ENCODE results near the gene DUSP22. TPM values are rescaled to one million over a fixed set of nuclear protein-coding genes. Genes with fewer than 3 reads are reported as not detected.

DUSP22 gene
- total RNA-seq, 4 donors from 2014 or later, result 53.2 to 89.8 (median 73.7) TPM

DNA sequence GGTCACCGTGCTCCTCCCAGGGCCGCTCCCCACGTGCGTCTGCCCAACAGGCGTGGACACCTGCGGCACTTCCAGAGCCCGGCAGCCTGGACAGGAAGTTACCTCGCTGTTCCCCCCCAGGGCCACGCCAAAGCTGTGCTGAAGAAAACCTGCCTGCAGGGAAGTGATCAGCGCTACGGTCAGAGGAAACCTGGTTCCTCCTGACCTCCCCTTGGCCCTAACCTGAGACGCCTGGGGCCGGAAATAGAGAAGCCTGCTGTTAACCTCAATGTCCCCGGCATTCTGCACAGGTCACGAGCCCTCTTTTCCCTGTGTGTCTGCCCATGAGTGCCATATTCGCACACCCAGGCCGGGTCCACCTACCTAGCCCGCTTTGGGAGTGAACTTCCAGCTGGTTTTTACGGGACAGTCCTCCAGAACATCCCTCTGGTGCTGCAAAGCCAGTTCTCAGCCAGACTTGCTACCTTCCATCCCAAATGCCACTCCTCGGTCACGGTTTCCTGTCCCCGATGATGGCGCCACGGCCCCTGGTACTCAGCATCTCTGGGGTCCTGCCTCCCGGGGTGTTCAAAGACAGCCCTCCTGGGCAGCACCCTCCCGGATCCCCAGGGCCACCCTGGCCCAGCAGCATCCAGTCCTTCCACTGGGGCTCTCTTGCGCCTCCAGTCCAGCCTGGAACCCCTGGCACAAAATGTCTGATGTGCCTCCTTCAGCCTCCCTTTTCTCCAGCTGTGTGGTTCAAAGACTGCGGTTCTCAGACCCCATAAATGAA is 87.3 kb downstream of the DUSP22 start:
- H3K9me3 ChIP-seq, result peaks cover 0 to 11% (median 0%) of the 10 kb centered on the region in 4 donors
- TF ChIP-seq POLR2A (IDR thresholded peaks at IDR 0.05) (no peak), EP300 (IDR thresholded peaks at IDR 0.05) (no peak)
- TF ChIP-seq, protein P1, sequence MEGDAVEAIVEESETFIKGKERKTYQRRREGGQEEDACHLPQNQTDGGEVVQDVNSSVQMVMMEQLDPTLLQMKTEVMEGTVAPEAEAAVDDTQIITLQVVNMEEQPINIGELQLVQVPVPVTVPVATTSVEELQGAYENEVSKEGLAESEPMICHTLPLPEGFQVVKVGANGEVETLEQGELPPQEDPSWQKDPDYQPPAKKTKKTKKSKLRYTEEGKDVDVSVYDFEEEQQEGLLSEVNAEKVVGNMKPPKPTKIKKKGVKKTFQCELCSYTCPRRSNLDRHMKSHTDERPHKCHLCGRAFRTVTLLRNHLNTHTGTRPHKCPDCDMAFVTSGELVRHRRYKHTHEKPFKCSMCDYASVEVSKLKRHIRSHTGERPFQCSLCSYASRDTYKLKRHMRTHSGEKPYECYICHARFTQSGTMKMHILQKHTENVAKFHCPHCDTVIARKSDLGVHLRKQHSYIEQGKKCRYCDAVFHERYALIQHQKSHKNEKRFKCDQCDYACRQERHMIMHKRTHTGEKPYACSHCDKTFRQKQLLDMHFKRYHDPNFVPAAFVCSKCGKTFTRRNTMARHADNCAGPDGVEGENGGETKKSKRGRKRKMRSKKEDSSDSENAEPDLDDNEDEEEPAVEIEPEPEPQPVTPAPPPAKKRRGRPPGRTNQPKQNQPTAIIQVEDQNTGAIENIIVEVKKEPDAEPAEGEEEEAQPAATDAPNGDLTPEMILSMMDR (IDR thresholded peaks at IDR 0.05), result no peak
- H3K4me3 ChIP-seq, result no peak overlapping the region
- WGBS, 2 donors, result 77 to 81% methylated on average over 28 of the region's 28 CpGs
- H3K36me3 ChIP-seq, result no peaks in the 10 kb centered on the region
- peaks cover 0 to 48% of the 10 kb centered on the region in 2 donors for H3K27me3 ChIP-seq
- H3K4me1 ChIP-seq, result no peaks in the 10 kb centered on the region
- no peak overlapping the region for H3K27ac ChIP-seq
- DNase-seq (ENCODE audit: low spot score in 2 of 2), result no peak

DNA sequence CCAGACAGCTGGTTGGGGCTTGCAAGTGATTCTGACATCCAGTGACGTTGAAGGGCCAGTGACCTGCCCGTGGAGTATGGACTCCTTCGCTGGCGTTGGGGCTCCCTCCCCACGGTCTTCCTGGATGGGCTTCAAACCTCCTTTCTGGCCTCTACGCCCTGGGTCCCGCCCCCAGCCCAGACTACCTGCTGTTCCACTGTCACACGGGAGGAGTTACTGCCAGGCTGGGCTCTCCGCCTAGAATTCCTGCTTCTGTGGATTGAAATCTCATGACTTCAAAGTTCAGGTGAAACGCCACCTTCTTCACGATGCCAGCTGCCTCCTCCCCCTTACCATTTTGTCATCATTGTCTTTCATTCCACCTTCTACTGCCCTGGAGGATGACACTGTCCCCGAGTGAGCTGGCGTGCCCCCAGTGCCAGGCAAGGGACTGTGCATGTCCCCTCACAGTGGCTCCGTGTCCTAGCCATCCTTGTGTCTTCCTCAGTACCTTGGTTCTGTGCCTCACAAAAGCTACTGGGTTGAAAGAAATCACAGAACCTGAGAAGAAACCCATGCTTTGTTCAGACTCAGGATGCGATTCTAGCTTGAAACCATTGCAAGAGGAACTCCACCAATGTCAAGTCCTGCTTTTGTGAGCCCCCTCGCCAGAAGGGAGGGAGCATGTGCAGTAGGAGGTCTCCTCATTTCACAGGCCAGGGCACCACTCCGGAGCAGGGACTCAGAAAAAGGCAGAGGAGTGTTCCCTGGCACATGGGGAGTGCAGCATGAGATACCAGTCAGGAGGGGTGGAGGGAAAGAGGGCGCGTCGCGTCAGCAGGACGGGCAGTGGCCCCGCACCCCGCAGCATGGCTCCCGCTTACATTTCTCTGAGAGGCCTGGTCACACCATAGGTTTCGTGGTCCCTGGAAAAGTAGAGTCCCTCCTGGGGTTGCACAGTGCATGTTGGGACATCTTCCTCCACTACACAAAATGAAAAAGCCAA is 88.2 kb downstream of the DUSP22 start:
- Histone ChIP-seq H3K4me3 (no peak overlapping the region), H3K27me3 (peaks cover 0 to 56% of the 10 kb centered on the region in 2 donors), H3K27ac (no peak overlapping the region), H3K36me3 (no peaks in the 10 kb centered on the region), H3K4me1 (no peaks in the 10 kb centered on the region), H3K9me3 (peaks cover 0 to 11% (median 0%) of the 10 kb centered on the region in 4 donors)
- TF ChIP-seq POLR2A (IDR thresholded peaks at IDR 0.05), result no peak
- TF ChIP-seq EP300 (IDR thresholded peaks at IDR 0.05), result no peak
- TF ChIP-seq, protein P1 (IDR thresholded peaks at IDR 0.05), result no peak
- 82 to 86% methylated on average over 26 of the region's 26 CpGs for WGBS, 2 donors
- DNase-seq (ENCODE audit: low spot score in 2 of 2), result no peak

DNA sequence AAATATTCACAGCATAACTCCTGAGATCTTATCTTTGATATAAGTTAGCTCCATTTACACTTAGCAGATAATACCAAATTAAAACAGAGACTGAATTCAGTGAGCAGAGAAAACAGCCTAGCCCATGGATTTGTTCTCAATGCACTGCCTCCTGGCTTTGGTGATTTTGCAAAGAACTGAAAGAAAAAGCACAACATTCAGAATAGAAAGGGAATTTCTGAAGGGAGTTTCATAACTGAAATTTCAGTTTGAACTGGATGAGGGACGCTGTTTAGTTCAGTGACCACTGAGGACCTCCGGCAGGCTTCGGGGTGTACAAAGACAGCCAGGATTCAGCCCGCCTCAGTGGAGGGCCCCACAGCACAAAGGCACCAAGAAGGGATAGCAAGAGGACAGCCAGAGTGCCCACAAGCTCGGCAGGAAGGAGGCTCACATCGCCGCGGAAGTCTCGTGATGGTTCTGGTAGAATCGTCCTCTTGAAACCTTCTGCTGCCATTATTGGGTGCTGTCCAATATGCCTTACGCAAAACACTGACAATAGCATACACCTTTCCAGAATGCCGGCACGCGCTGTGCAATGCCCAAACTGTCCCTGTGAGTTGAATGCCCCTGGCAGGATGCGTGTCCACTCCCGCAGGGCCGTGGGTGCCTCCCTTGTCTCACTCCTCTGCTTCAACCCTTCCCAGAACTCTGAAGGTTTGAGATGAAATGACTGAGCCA is 89.6 kb downstream of the DUSP22 start:
- no peak for DNase-seq (ENCODE audit: low spot score in 2 of 2)

DNA sequence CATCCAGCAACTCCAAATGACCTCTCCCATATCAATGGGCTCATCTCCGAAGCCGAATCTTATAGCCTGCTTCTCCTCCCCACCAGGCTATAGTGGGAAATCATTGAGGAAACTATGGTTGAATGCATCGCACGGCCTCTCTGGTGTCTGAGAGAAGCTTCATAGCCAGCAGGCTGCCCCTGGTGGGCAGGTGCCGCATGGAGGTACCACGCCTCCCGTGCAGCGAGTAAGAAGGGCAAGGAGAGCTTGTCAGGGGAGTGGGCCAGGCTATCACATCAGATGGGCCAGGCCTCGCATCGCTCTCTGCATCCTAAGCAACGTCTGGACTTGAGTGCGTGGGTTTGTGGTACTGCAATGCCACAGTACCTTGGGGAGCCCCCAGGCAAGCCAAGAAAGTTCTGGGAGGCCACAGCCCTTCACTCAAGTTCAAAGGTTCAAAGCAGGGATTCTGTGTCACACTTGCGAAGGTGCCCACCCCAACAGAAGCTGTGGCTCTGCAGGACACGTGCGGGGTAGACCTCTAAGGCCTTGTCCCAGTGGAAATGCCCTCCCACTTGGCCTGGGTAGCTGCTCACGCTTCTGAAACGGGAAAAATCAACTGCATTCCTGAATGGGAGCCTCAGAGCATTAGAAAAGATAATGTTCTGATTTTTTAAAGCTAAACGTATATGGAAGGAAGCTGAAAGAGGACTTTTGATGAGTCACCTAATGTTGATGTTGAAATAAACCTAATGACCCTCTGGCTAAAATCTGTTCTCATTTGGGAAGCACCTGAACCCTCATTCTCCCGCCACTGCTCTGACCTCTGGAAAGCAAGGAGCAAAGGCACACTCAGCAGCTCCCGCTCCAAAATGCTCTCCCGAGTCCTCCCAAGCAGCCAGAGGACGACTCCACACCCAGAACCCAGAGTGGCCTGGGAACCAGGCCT is 90.9 kb downstream of the DUSP22 start:
- TF ChIP-seq, protein P1 (IDR thresholded peaks at IDR 0.05), result no peak
- TF ChIP-seq POLR2A (IDR thresholded peaks at IDR 0.05) (no peak), EP300 (IDR thresholded peaks at IDR 0.05) (no peak)
- no peaks in the 10 kb centered on the region for H3K4me1 ChIP-seq
- no peak overlapping the region for H3K27ac ChIP-seq
- H3K36me3 ChIP-seq, result no peaks in the 10 kb centered on the region
- no peak overlapping the region for H3K4me3 ChIP-seq
- DNase-seq (ENCODE audit: low spot score in 2 of 2), result no peak
- WGBS, 2 donors, result 72 to 79% methylated on average over 19 to 20 of the region's 22 CpGs
- H3K9me3 ChIP-seq, result peaks cover 0 to 11% (median 0%) of the 10 kb centered on the region in 4 donors
- H3K27me3 ChIP-seq, result peaks cover 0 to 65% of the 10 kb centered on the region in 2 donors

More for the DNA sequence above, 89.6 kb downstream of the DUSP22 start:
- no peak overlapping the region for H3K27ac ChIP-seq
- 86 to 88% methylated on average over 17 of the region's 17 CpGs for WGBS, 2 donors
- H3K27me3 ChIP-seq, result peaks cover 0 to 66% of the 10 kb centered on the region in 2 donors
- H3K4me3 ChIP-seq, result no peak overlapping the region
- H3K36me3 ChIP-seq, result no peaks in the 10 kb centered on the region
- H3K9me3 ChIP-seq, result peaks cover 0 to 11% (median 0%) of the 10 kb centered on the region in 4 donors
- TF ChIP-seq POLR2A (IDR thresholded peaks at IDR 0.05) (no peak), EP300 (IDR thresholded peaks at IDR 0.05) (no peak)
- TF ChIP-seq, protein P1 (IDR thresholded peaks at IDR 0.05), result no peak
- no peaks in the 10 kb centered on the region for H3K4me1 ChIP-seq

Measured in tibial nerve (tissue), 4 donors.